COR-L47 (cell line): ENCODE data around the gene PTP4A2.

ENCODE experiments used
- DNase-seq: peaks from one replicate; lab custom pipeline; 2025; lab: John Stamatoyannopoulos, UW

Gene PTP4A2

DNA sequence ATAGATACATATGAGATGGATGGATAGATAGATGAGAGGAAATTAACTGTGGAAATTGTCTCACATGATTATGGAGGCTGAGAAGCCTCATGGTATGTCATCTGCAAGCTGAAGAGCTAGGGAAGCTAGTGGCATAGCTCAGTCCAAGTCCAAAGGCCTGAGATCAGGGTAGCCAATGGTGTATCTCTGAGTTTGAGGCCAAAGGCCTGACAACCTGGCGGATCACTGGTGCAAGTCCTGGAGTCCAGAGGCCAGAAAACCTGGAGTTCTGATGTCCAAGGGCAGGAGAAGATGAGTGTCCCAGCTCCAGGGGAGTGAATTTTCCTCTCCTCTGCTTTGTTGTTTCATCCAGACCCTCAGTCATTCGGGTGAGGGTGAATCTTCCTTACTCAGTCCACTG is 78.4 kb downstream of the PTP4A2 start:
- no peak for DNase-seq

GRCh38 chr1:31859044-31859443 is 79.1 kb downstream of the PTP4A2 start:
- DNase-seq = no peak

GRCh38 chr1:31857863-31858262 is 80.3 kb downstream of the PTP4A2 start:
- DNase-seq = no peak
